GM19397 (cell line): ENCODE data around the gene CDC73.

Source experiments
- ATAC-seq: cut with Tn5 transposase; IDR thresholded peaks from one replicate; pipeline ENCODE4 v1.9.1; 2021; ENCODE audit warnings: mild to moderate bottlenecking, moderate library complexity; ENCODE audit not compliant: unreplicated experiment

The CDC73 gene

GRCh38 chr1:193121616-193122593 is at the start of gene CDC73:
Gene CDC73 (plus strand): TSS chr1:193122031. CDS start chr1:193122201, 170 bp downstream.
- peak; percentile 94 for ATAC-seq

GRCh38 chr1:193077991-193078390 is 43.8 kb upstream of the CDC73 start:
- no peak for ATAC-seq

- ATAC-seq = no peak
Observed at GRCh38 chr1:193079187-193079586, 42.6 kb upstream of the CDC73 start.

- ATAC-seq = peak; percentile 94
Observed at GRCh38 chr1:193083365-193084088, 38.3 kb upstream of the CDC73 start.

GRCh38 chr1:193085263-193085662 is 36.6 kb upstream of the CDC73 start:
- ATAC-seq = no peak

GRCh38 chr1:193086342-193086741 is 35.5 kb upstream of the CDC73 start:
- ATAC-seq = no peak

- no peak for ATAC-seq
Observed at GRCh38 chr1:193087893-193088292, 33.9 kb upstream of the CDC73 start.

GRCh38 chr1:193090865-193091264 is 31.0 kb upstream of the CDC73 start:
- ATAC-seq = no peak

- ATAC-seq = no peak
Observed at GRCh38 chr1:193094112-193094511, 27.7 kb upstream of the CDC73 start.

- ATAC-seq = no peak
Observed at GRCh38 chr1:193102662-193103061, 19.2 kb upstream of the CDC73 start.

- no peak for ATAC-seq
Observed at GRCh38 chr1:193103759-193104501, 17.9 kb upstream of the CDC73 start.

- peak; percentile 36 for ATAC-seq
Observed at GRCh38 chr1:193104502-193104906, 17.3 kb upstream of the CDC73 start.

GRCh38 chr1:193104907-193105820 is 16.7 kb upstream of the CDC73 start, which contains the start of gene GLRX2:
Gene GLRX2 (minus strand): TSS chr1:193105414. CDS start chr1:193105382, 32 bp downstream.
- peak; percentile 96 for ATAC-seq

- no peak for ATAC-seq
Observed at GRCh38 chr1:193105821-193106177, 16.0 kb upstream of the CDC73 start.

- no peak for ATAC-seq
Observed at GRCh38 chr1:193108471-193108870, 13.4 kb upstream of the CDC73 start.

- ATAC-seq = no peak
Observed at GRCh38 chr1:193109619-193110018, 12.2 kb upstream of the CDC73 start.

GRCh38 chr1:193110246-193110645 is 11.6 kb upstream of the CDC73 start:
- ATAC-seq = no peak

GRCh38 chr1:193110864-193111263 is 11.0 kb upstream of the CDC73 start:
- no peak for ATAC-seq

GRCh38 chr1:193111641-193112090 is 10.2 kb upstream of the CDC73 start:
- no peak for ATAC-seq
